GM10266 (cell line): Measurements from ENCODE around the gene ZFR.
A peak's percentile ranks its signal among the peaks of the same experiment; 100 is the strongest.
"Not testable (repeated sequence)": the region's sequence is repeated elsewhere in the genome, so short reads cannot be mapped to it uniquely, and the experiment has no call there.

Experiments
- DNase-seq: peaks from one replicate; pipeline ENCODE4 v3.0.0; 2012; ENCODE audit errors: extremely low spot score
- CTCF ChIP-seq: IDR thresholded peaks from 2 replicates; pipeline ENCODE4 v1.5.1; 2012; ENCODE audit warnings: mild to moderate bottlenecking, low read depth; ENCODE audit not compliant: control insufficient read depth, insufficient read depth; ENCODE audit errors: missing control alignments

Gene ZFR

GRCh38 chr5:32443145-32443540 lies 1.4 kb downstream of the ZFR start:
- DNase-seq = peak; percentile 60
- no peak for TF ChIP-seq CTCF

- DNase-seq = no peak
- no peak for TF ChIP-seq CTCF
Observed at GRCh38 chr5:32439086-32439642, 5.4 kb downstream of the ZFR start.

- no peak for DNase-seq
- TF ChIP-seq CTCF = no peak
Observed at GRCh38 chr5:32436553-32437242, 7.8 kb downstream of the ZFR start.

GRCh38 chr5:32435383-32435782 lies 9.2 kb downstream of the ZFR start:
- no peak for TF ChIP-seq CTCF
- no peak for DNase-seq

- DNase-seq = no peak
- no peak for TF ChIP-seq CTCF
Observed at GRCh38 chr5:32434221-32434620, 10.3 kb downstream of the ZFR start.

- no peak for TF ChIP-seq CTCF
Observed at GRCh38 chr5:32432633-32433032, 11.9 kb downstream of the ZFR start.

GRCh38 chr5:32430825-32431224 lies 13.7 kb downstream of the ZFR start:
- not testable (repeated sequence) for DNase-seq

More at GRCh38 chr5:32432633-32433032, 11.9 kb downstream of the ZFR start:
- DNase-seq = no peak
